Measurements from ENCODE around the gene GABRG3. TPM values are rescaled to one million over a fixed set of nuclear protein-coding genes. Genes with fewer than 3 reads are reported as not detected.

Gene GABRG3
- total RNA-seq, 2 experiments from 2014 or later = not detected

- DNase-seq = no peak
- H3K36me3 Mint-ChIP-seq (ENCODE audit: low read depth) = no peaks in the 10 kb centered on the region
- POLR2A ChIA-PET = no interaction called here
- intact Hi-C loops (cut with micrococcal nuclease) = no loop called here
- H3K27ac Mint-ChIP-seq = no peak overlapping the region
- no peak for ATAC-seq
- no peak for TF ChIP-seq CTCF (IDR thresholded peaks at IDR 0.05)
- H3K4me3 Mint-ChIP-seq = no peak overlapping the region
- peaks cover 6% of the 10 kb centered on the region for H3K9me3 Mint-ChIP-seq
- no peaks in the 10 kb centered on the region for H3K27me3 Mint-ChIP-seq
- H3K4me1 Mint-ChIP-seq (ENCODE audit: low read depth) = no peaks in the 10 kb centered on the region
- CTCF ChIA-PET = no interaction called here
Measured at GRCh38 chr15:27323801-27324200, 352.8 kb downstream of the GABRG3 start.

- Mint-ChIP-seq H3K36me3 (ENCODE audit: low read depth) (no peaks in the 10 kb centered on the region), H3K27me3 (no peaks in the 10 kb centered on the region), H3K4me3 (no peak overlapping the region), H3K4me1 (ENCODE audit: low read depth) (no peaks in the 10 kb centered on the region), H3K27ac (no peak overlapping the region), H3K9me3 (no peaks in the 10 kb centered on the region)
- POLR2A ChIA-PET = no interaction called here
- ATAC-seq (no peak), DNase-seq (no peak)
- intact Hi-C loops (cut with micrococcal nuclease) = no loop called here
- CTCF ChIA-PET = no interaction called here
- TF ChIP-seq CTCF (IDR thresholded peaks at IDR 0.05) = no peak
Measured at GRCh38 chr15:27324886-27325615, 354.1 kb downstream of the GABRG3 start.

GRCh38 chr15:27327467-27328025, 356.6 kb downstream of the GABRG3 start:
- DNase-seq (no peak), ATAC-seq (no peak)
- no peak overlapping the region for H3K27ac Mint-ChIP-seq
- intact Hi-C loops (cut with micrococcal nuclease) = no loop called here
- H3K36me3 Mint-ChIP-seq (ENCODE audit: low read depth) = no peaks in the 10 kb centered on the region
- H3K4me1 Mint-ChIP-seq (ENCODE audit: low read depth) = no peaks in the 10 kb centered on the region
- no peak for TF ChIP-seq CTCF (IDR thresholded peaks at IDR 0.05)
- H3K4me3 Mint-ChIP-seq = no peak overlapping the region
- CTCF ChIA-PET = no interaction called here
- POLR2A ChIA-PET = no interaction called here
- no peaks in the 10 kb centered on the region for H3K9me3 Mint-ChIP-seq
- H3K27me3 Mint-ChIP-seq = no peaks in the 10 kb centered on the region

GRCh38 chr15:27328186-27328585, 357.2 kb downstream of the GABRG3 start:
- no peak for ATAC-seq
- ChIA-PET POLR2A (no interaction called here), CTCF (no interaction called here)
- H3K9me3 Mint-ChIP-seq = no peaks in the 10 kb centered on the region
- no peaks in the 10 kb centered on the region for H3K4me1 Mint-ChIP-seq (ENCODE audit: low read depth)
- no peak for TF ChIP-seq CTCF (IDR thresholded peaks at IDR 0.05)
- H3K4me3 Mint-ChIP-seq = no peak overlapping the region
- DNase-seq = no peak
- no peak overlapping the region for H3K27ac Mint-ChIP-seq
- intact Hi-C loops (cut with micrococcal nuclease) = no loop called here
- no peaks in the 10 kb centered on the region for H3K27me3 Mint-ChIP-seq
- no peaks in the 10 kb centered on the region for H3K36me3 Mint-ChIP-seq (ENCODE audit: low read depth)

GRCh38 chr15:27328608-27329007, 357.6 kb downstream of the GABRG3 start:
- Mint-ChIP-seq H3K4me1 (ENCODE audit: low read depth) (no peaks in the 10 kb centered on the region), H3K27me3 (no peaks in the 10 kb centered on the region), H3K4me3 (no peak overlapping the region), H3K36me3 (ENCODE audit: low read depth) (no peaks in the 10 kb centered on the region), H3K27ac (no peak overlapping the region), H3K9me3 (no peaks in the 10 kb centered on the region)
- TF ChIP-seq CTCF (IDR thresholded peaks at IDR 0.05) = no peak
- ChIA-PET CTCF (no interaction called here), POLR2A (no interaction called here)
- ATAC-seq = no peak
- intact Hi-C loops (cut with micrococcal nuclease) = no loop called here
- no peak for DNase-seq

Data from activated CD8-positive, alpha-beta T cell treated with anti-CD3 and anti-CD28 coated beads for 36 hours (primary cell).